BJ (cell line): ENCODE results near the gene MAD2L1BP. TPM values are rescaled to one million over a fixed set of nuclear protein-coding genes. Genes with fewer than 3 reads are reported as not detected.
"Not testable (repeated sequence)": the region's sequence is repeated elsewhere in the genome, so short reads cannot be mapped to it uniquely, and the experiment has no call there.

Experiments used
- CTCF ChIA-PET: fragments of 350-600 bp; formaldehyde crosslinking; extraction: SDS; loops from one replicate; lab custom pipeline; 2021; ENCODE audit warnings: antibody characterized with exemption, inconsistent platforms; lab: Yijun Ruan, JAX
- POLR2A ChIA-PET: fragments of 300-600 bp; sonication (Branson Sonifier 250); formaldehyde crosslinking; extraction: SDS; loops from one replicate; lab custom pipeline; 2021; ENCODE audit warnings: antibody characterized with exemption; lab: Charles Lee
- DNase-seq: peaks from one replicate; pipeline ENCODE4 v3.0.0-alpha.2; 2011; ENCODE audit warnings: low read depth
- H3K27me3 ChIP-seq: 2 replicates; pipeline ENCODE4 v1.6.0; 2011; ENCODE audit warnings: low read length; ENCODE audit not compliant: control insufficient read depth, insufficient read depth
- H3K36me3 ChIP-seq: 2 replicates; pipeline ENCODE4 v1.5.1; 2011; ENCODE audit warnings: low read length; ENCODE audit not compliant: control insufficient read depth, insufficient read depth
- H3K4me3 ChIP-seq: 2 replicates; pipeline ENCODE4 v1.5.1; 2011; ENCODE audit warnings: low read depth, mild to moderate bottlenecking, control low read depth, low read length
- CTCF ChIP-seq: IDR thresholded peaks from 2 replicates; pipeline ENCODE4 v1.5.1; 2011; ENCODE audit warnings: low read depth, mild to moderate bottlenecking, control low read depth, inconsistent platforms, low read length, moderate library complexity; ENCODE audit not compliant: insufficient read depth
- polyA minus RNA-seq: library from RNA; depleted of rRNA, polyadenylated mRNA; stranded (reverse); fragments of >200 nt; gene quantifications from 2 replicates; pipeline ENCODE4 v1.2.3, GENCODE V29; 2011; rRNA and poly(A)+ RNA removed
- polyA plus RNA-seq: library from polyadenylated mRNA; depleted of rRNA; stranded (reverse); fragments of >200 nt; gene quantifications from 2 replicates; pipeline ENCODE4 v1.2.3, GENCODE V29; 2011; rRNA removed

Gene MAD2L1BP
- polyA plus RNA-seq (37.7 and 39.3 TPM in 2 replicates), polyA minus RNA-seq (26.7 and 41.1 TPM in 2 replicates)

- peak within 1 kb of the TSS; percentile 64 for H3K4me3 ChIP-seq
- no peaks in the 10 kb centered on the region for H3K27me3 ChIP-seq
- no peak for TF ChIP-seq CTCF
- no peak for DNase-seq
- H3K36me3 ChIP-seq = peaks cover 6% of the 10 kb centered on the region
- ChIA-PET POLR2A (interaction anchor here (0.6 kb wide), 2 partner anchors 10 to 134 kb away, joined by 4 read pairs; partner anchors contain the start of gene VEGFA), CTCF (interaction anchor here (1.2 to 1.4 kb wide), 2 partner anchors 28 to 443 kb away, joined by 3 to 4 read pairs; no protein-coding TSS in a partner anchor)
These were observed at the start of gene MAD2L1BP for GRCh38 chr6:43635387-43636307. MAD2L1BP (plus strand) TSS chr6:43635840; CDS start chr6:43635876, 36 bp downstream.

GRCh38 chr6:43588194-43588593, 47.4 kb upstream of the MAD2L1BP start:
- DNase-seq = no peak
- H3K4me3 ChIP-seq = no peak overlapping the region
- H3K27me3 ChIP-seq = no peaks in the 10 kb centered on the region
- H3K36me3 ChIP-seq = peaks cover 9% of the 10 kb centered on the region
- POLR2A ChIA-PET = no interaction called here
- CTCF ChIA-PET = no interaction called here
- TF ChIP-seq CTCF = no peak

- not testable (repeated sequence) for H3K36me3 ChIP-seq, H3K4me3 ChIP-seq, DNase-seq, H3K27me3 ChIP-seq
- ChIA-PET POLR2A (interaction anchor here (0.6 kb wide), 1 partner anchor 94 kb away, joined by 3 read pairs; no protein-coding TSS in a partner anchor), CTCF (interaction anchor here (3.8 kb wide), 1 partner anchor 19 kb away, joined by 12 read pairs; no protein-coding TSS in a partner anchor)
These were observed 46.1 kb upstream of the MAD2L1BP start for GRCh38 chr6:43589564-43589963.

GRCh38 chr6:43593938-43594337, 41.7 kb upstream of the MAD2L1BP start:
- Histone ChIP-seq H3K27me3 (no peaks in the 10 kb centered on the region), H3K36me3 (peaks cover 3% of the 10 kb centered on the region; the same call in 1 of the 2 replicates), H3K4me3 (no peak overlapping the region)
- DNase-seq = no peak
- no peak for TF ChIP-seq CTCF
- ChIA-PET CTCF (interaction anchor here (2.2 kb wide), 1 partner anchor 14 kb away, joined by 9 read pairs; no protein-coding TSS in a partner anchor), POLR2A (no interaction called here)

GRCh38 chr6:43600595-43600994, 35.0 kb upstream of the MAD2L1BP start:
- Histone ChIP-seq H3K27me3 (no peaks in the 10 kb centered on the region), H3K36me3 (peaks cover 5% of the 10 kb centered on the region), H3K4me3 (no peak overlapping the region)
- ChIA-PET POLR2A (no interaction called here), CTCF (interaction anchor here (1.4 kb wide), 1 partner anchor 10 kb away, joined by 3 read pairs; no protein-coding TSS in a partner anchor)
- TF ChIP-seq CTCF = no peak
- no peak for DNase-seq
